A673 (cell line): ENCODE data around the gene TENM4.

Experiments used
- EZH2 ChIP-seq: fragments of 200-600 bp; sonication (generic); IDR thresholded peaks from 2 replicates; pipeline ENCODE4 v1.6.1; 2017; ENCODE audit warnings: borderline replicate concordance, low read depth, mild to moderate bottlenecking, mixed read lengths, antibody characterized with exemption, low read length; ENCODE audit not compliant: poor library complexity, severe bottlenecking
- TF ChIP-seq, protein P1 (sequence below): fragments of 300-800, 200-600 bp; sonication (generic); conservative IDR thresholded peaks from 2 replicates; pipeline ENCODE4 v1.5.1; 2017; ENCODE audit warnings: low read depth, mild to moderate bottlenecking, antibody characterized with exemption, low read length, moderate library complexity, mixed read lengths

DNA sequence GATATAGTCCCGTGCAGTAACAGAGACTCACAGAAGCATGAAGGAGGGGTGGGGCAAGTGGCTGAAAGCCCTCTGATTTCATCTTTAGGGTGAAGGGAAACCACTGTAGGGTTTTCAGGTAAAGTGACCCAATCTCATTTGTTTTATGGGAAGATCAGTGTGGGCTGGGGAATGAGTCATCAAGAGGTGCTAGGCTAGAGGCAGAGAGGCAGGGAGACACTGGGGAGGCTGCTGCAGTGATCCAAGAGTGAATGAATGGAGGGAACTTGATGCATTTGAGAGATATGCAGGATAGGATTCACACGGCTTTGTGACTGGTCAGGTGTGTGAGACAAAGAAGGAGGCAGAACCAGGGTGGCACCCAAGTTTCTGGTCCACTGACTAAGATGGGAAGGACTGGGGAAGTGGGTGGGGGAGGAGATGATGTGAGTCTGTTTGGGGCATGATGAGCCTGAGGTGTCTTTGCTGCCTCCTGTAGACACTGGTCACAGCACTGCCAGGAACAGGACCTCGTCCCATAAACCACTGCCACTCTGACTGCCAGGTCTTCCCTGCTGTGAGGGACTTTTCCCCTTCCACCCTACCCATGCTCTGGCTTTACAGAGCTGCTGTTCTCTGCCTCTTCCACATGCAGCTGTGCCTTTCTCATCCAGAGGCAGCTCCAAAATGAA, 239.0 kb downstream of the TENM4 start:
- TF ChIP-seq, protein P1, sequence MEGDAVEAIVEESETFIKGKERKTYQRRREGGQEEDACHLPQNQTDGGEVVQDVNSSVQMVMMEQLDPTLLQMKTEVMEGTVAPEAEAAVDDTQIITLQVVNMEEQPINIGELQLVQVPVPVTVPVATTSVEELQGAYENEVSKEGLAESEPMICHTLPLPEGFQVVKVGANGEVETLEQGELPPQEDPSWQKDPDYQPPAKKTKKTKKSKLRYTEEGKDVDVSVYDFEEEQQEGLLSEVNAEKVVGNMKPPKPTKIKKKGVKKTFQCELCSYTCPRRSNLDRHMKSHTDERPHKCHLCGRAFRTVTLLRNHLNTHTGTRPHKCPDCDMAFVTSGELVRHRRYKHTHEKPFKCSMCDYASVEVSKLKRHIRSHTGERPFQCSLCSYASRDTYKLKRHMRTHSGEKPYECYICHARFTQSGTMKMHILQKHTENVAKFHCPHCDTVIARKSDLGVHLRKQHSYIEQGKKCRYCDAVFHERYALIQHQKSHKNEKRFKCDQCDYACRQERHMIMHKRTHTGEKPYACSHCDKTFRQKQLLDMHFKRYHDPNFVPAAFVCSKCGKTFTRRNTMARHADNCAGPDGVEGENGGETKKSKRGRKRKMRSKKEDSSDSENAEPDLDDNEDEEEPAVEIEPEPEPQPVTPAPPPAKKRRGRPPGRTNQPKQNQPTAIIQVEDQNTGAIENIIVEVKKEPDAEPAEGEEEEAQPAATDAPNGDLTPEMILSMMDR: no peak
- TF ChIP-seq EZH2: no peak
